Measurements from ENCODE around the gene CLEC16A. TPM values are rescaled to one million over a fixed set of nuclear protein-coding genes. Genes with fewer than 3 reads are reported as not detected.
A peak's percentile ranks its signal among the peaks of the same experiment; 100 is the strongest.

CLEC16A gene
- total and polyA plus RNA-seq, 2 donors (not counting 1 experiment from before 2014, with no cell fraction given) = 21.9 to 79.5 TPM

- Histone ChIP-seq H3K79me2 (ENCODE audit: control insufficient read depth, insufficient read depth, low read length) (no peaks in the 10 kb centered on the region), H3K27me3 (replicated peaks in 1 of 4; ENCODE audit: control extremely low read depth in 1 of 4, control insufficient read depth in 3 of 4, insufficient read depth in 4 of 4, low read length in 3 of 4) (no peaks in the 10 kb centered on the region), H3K4me3 (ENCODE audit: control extremely low read depth in 1 of 5, extremely low read depth in 1 of 5, insufficient read depth in 1 of 5, low read depth in 2 of 5, low read length in 4 of 5) (no peak overlapping the region), H3K9me3 (ENCODE audit: control extremely low read depth in 1 of 3, control insufficient read depth in 2 of 3, insufficient read depth in 1 of 3, low read length in 2 of 3) (no peaks in the 10 kb centered on the region), H3K4me1 (ENCODE audit: control insufficient read depth in 2 of 2, insufficient read depth in 2 of 2, low read length in 2 of 2) (peaks cover 47 to 48% of the 10 kb centered on the region in 2 donors), H3K9ac (ENCODE audit: low read length) (no peak overlapping the region), H3K36me3 (replicated peaks in 1 of 2; ENCODE audit: control extremely low read depth in 1 of 2, control insufficient read depth in 1 of 2, extremely low read depth in 1 of 2, insufficient read depth in 2 of 2, low read length in 1 of 2) (peaks cover 0 to 17% of the 10 kb centered on the region in 2 experiments), H3K4me2 (replicated peaks; ENCODE audit: low read depth, low read length, poor library complexity, severe bottlenecking) (no peak overlapping the region), H4K20me1 (ENCODE audit: control insufficient read depth, insufficient read depth, low read length, poor library complexity, severe bottlenecking) (no peaks in the 10 kb centered on the region), H3K27ac (ENCODE audit: low read length in 2 of 2) (peak overlapping the region; percentile 12 to 14), H2AFZ (ENCODE audit: insufficient read depth, low read depth, low read length, poor library complexity, severe bottlenecking) (no peak overlapping the region)
- no peaks in the 10 kb centered on the region for H3K27me3 Mint-ChIP-seq
- no peak for TF ChIP-seq CTCF (IDR thresholded peaks at IDR 0.05)
- TF ChIP-seq EZH2 (IDR thresholded peaks at IDR 0.05; ENCODE audit: borderline replicate concordance, insufficient read depth, low read depth, low read length, poor library complexity, severe bottlenecking) = no peak
- peak overlapping the region; percentile 95 for H3K27ac Mint-ChIP-seq
- peak overlapping the region; percentile 62 for H3K4me3 Mint-ChIP-seq
- H3K4me1 Mint-ChIP-seq = peaks cover 63% of the 10 kb centered on the region
- intact Hi-C loops (cut with micrococcal nuclease) = no loop called here
- no peaks in the 10 kb centered on the region for H3K9me3 Mint-ChIP-seq (ENCODE audit: insufficient read depth)
- 97% methylated on average over 7 of the region's 7 CpGs for WGBS (ENCODE audit: insufficient coverage)
- ATAC-seq (ENCODE audit: low read depth) (no peak), DNase-seq (no peak)
- ChIA-PET POLR2A (interaction anchor here (2.7 kb wide), 1 partner anchor 13 kb away, joined by 15 read pairs; no protein-coding TSS in a partner anchor), CTCF (interaction anchor here (2.1 kb wide), 1 partner anchor 13 kb away, joined by 8 read pairs; no protein-coding TSS in a partner anchor)
Observed at GRCh38 chr16:11080999-11081630, 136.8 kb downstream of the CLEC16A start.
